SW 1271 (cell line): ENCODE results near the gene CMTM4.

Source experiments
- DNase-seq, 2 experiments: peaks; one replicate each; lab custom pipeline; 2025; lab: John Stamatoyannopoulos, UW

Gene CMTM4

GRCh38 chr16:66566051-66566901, 130.3 kb downstream of the CMTM4 start, which contains the start of gene CMTM1:
Gene CMTM1 (plus strand): TSS chr16:66566439. CDS start chr16:66566514, 75 bp downstream.
- DNase-seq: no peak
